HepG2 (cell line): ENCODE data around the gene HACL1. TPM values are rescaled to one million over a fixed set of nuclear protein-coding genes. Genes with fewer than 3 reads are reported as not detected.

Source experiments
- ATAC-seq: fragments of 200-7000 bp; cut with Tn5 transposase; 3 replicates; pipeline ENCODE4 v1.9.1; 2020; ENCODE audit warnings: mild to moderate bottlenecking, moderate library complexity
- BruUV-seq: library from RNA; stranded (reverse); fragments of 400-500 nt; replicated peaks from 2 replicates; lab custom pipeline; 2021; lab: Mats Ljungman, UMichigan
- CTCF ChIA-PET: fragments of 300-600 bp; formaldehyde crosslinking; extraction: SDS; loops from one replicate; lab custom pipeline; 2021; ENCODE audit warnings: low total read pairs, inconsistent platforms, low intra/inter-chr PET ratio; lab: Yijun Ruan, JAX
- POLR2A ChIA-PET: fragments of 350-600 bp; sonication (Branson Sonifier 250); formaldehyde crosslinking; loops from one replicate; lab custom pipeline; 2020; ENCODE audit warnings: antibody characterized with exemption, inconsistent platforms; lab: Yijun Ruan, JAX
- DNase-seq: peaks from one replicate; pipeline ENCODE4 v3.0.0-alpha.2; 2015; ENCODE audit warnings: low spot score
- FAIRE-seq: peaks from 3 replicates; lab custom pipeline; 2011; peaks lifted over from hg19 to GRCh38; lab: Jason Lieb, UNC
- H2AFZ ChIP-seq: one replicate; pipeline ENCODE4 v1.6.1; 2011; ENCODE audit warnings: low read length, inconsistent platforms
- H3K27ac ChIP-seq: fragments of 300-600 bp; 3 replicates; pipeline ENCODE4 v1.8.0; 2011; ENCODE audit warnings: mixed run types, mild to moderate bottlenecking, mixed read lengths, low read length, inconsistent platforms; ENCODE audit not compliant: insufficient read depth; ENCODE audit errors: extremely low read length
- H3K27me3 ChIP-seq, 2 experiments: fragments of 200-600 bp in 1 of 2; 2 replicates in 1 of 2; 3 replicates in 1 of 2; pipeline versions ENCODE4 v1.6.0 to v1.8.0; 2011; ENCODE audit warnings: low read length in 2 of 2, mild to moderate bottlenecking in 2 of 2, moderate library complexity in 2 of 2, inconsistent platforms in 1 of 2; ENCODE audit not compliant: insufficient read depth in 2 of 2, control insufficient read depth in 1 of 2
- H3K36me3 ChIP-seq, 2 experiments: fragments of 200-600 bp in 1 of 2; replicated peaks in 1 of 2; 2 replicates in 1 of 2; 3 replicates in 1 of 2; pipeline versions ENCODE4 v1.5.1 to v1.8.0; 2011; ENCODE audit warnings: low read length in 2 of 2, inconsistent platforms in 1 of 2; ENCODE audit not compliant: insufficient read depth in 2 of 2, control insufficient read depth in 1 of 2
- H3K4me1 ChIP-seq: 2 replicates; pipeline ENCODE4 v1.5.1; 2012; ENCODE audit warnings: low read length, inconsistent platforms; ENCODE audit not compliant: insufficient read depth
- H3K4me2 ChIP-seq: 2 replicates; pipeline ENCODE4 v1.6.0; 2011; ENCODE audit warnings: low read depth, low read length, inconsistent platforms
- H3K4me3 ChIP-seq, 3 experiments: fragments of 200-600 bp in 1 of 3; sonication (generic), shearing (Covaris generic) in 1 of 3; replicated peaks in 1 of 3; 2 replicates each; pipeline ENCODE4 v1.5.1; 2011 to 2016; ENCODE audit warnings: low read length in 3 of 3, inconsistent platforms in 2 of 3, low read depth in 2 of 3, mild to moderate bottlenecking in 2 of 3, control low read depth in 1 of 3, mixed read lengths in 1 of 3; ENCODE audit not compliant: insufficient read depth in 1 of 3
- H3K79me2 ChIP-seq: one replicate; pipeline ENCODE4 v1.6.1; 2011; ENCODE audit warnings: low read length, inconsistent platforms; ENCODE audit not compliant: insufficient read depth
- H3K9ac ChIP-seq: 2 replicates; pipeline ENCODE4 v1.6.0; 2011; ENCODE audit warnings: mild to moderate bottlenecking, low read depth, low read length, inconsistent platforms; ENCODE audit not compliant: insufficient read depth
- H3K9me3 ChIP-seq: 2 replicates; pipeline ENCODE4 v1.5.1; 2012; ENCODE audit warnings: mild to moderate bottlenecking, low read length
- H4K20me1 ChIP-seq: 2 replicates; pipeline ENCODE4 v1.6.0; 2011; ENCODE audit warnings: inconsistent platforms, mild to moderate bottlenecking, low read length, moderate library complexity; ENCODE audit not compliant: insufficient read depth
- FOXM1 ChIP-seq: sonication (generic); formaldehyde crosslinking; IDR thresholded peaks from 2 replicates; pipeline ENCODE4 v1.5.0; 2020; ENCODE audit warnings: missing genetic modification reagents
- HIVEP1 ChIP-seq: sonication (generic); formaldehyde crosslinking; IDR thresholded peaks from 2 replicates; pipeline ENCODE4 v1.4.0; 2020; ENCODE audit warnings: mild to moderate bottlenecking, missing genetic modification reagents
- KLF13 ChIP-seq: sonication (generic); formaldehyde crosslinking; IDR thresholded peaks from 2 replicates; pipeline ENCODE4 v1.4.0; 2020; ENCODE audit warnings: mild to moderate bottlenecking, missing genetic modification reagents
- KMT2B ChIP-seq: IDR thresholded peaks from 2 replicates; pipeline ENCODE4 v1.6.1; 2016; ENCODE audit warnings: missing genetic modification reagents, missing compliant biosample characterization
- LRRFIP1 ChIP-seq: sonication (generic); formaldehyde crosslinking; conservative IDR thresholded peaks from 2 replicates; pipeline ENCODE4 v1.4.0; 2020; ENCODE audit warnings: missing genetic modification reagents
- MAFF ChIP-seq: IDR thresholded peaks from 2 replicates; pipeline ENCODE4 v1.6.1; 2011; ENCODE audit warnings: low read depth, low read length, improper control_type of control experiment
- MAFK ChIP-seq, 2 experiments: IDR thresholded peaks in 1 of 2; conservative IDR thresholded peaks in 1 of 2; 2 replicates each; pipeline ENCODE4 v1.6.1; 2011; ENCODE audit warnings: improper control_type of control experiment in 2 of 2, low read length in 2 of 2
- MTERF4 ChIP-seq: sonication (generic); formaldehyde crosslinking; IDR thresholded peaks from 2 replicates; pipeline ENCODE4 v1.8.0; 2023; ENCODE audit warnings: mild to moderate bottlenecking, missing genetic modification reagents
- ONECUT2 ChIP-seq: sonication (generic); formaldehyde crosslinking; IDR thresholded peaks from 2 replicates; pipeline ENCODE4 v1.4.0; 2020; ENCODE audit warnings: missing genetic modification reagents
- STAG1 ChIP-seq: sonication (generic); formaldehyde crosslinking; IDR thresholded peaks from 2 replicates; pipeline ENCODE4 v1.4.0; 2020; ENCODE audit warnings: missing genetic modification reagents
- USF2 ChIP-seq, 2 experiments: sonication (generic) in 1 of 2; formaldehyde crosslinking in 1 of 2; IDR thresholded peaks; 2 replicates each; pipeline versions ENCODE4 v1.5.1 to v1.6.1; 2011 to 2020; ENCODE audit warnings: borderline replicate concordance in 1 of 2, low read depth in 1 of 2, low read length in 1 of 2, mild to moderate bottlenecking in 1 of 2, missing genetic modification reagents in 1 of 2, moderate library complexity in 1 of 2
- ZNF263 ChIP-seq: sonication (generic); formaldehyde crosslinking; IDR thresholded peaks from 2 replicates; pipeline ENCODE4 v1.4.0; 2020; ENCODE audit warnings: missing genetic modification reagents
- ZNF3 ChIP-seq: IDR thresholded peaks from 2 replicates; pipeline ENCODE4 v1.7.0; 2017; ENCODE audit warnings: inconsistent platforms
- ZNF512B ChIP-seq: sonication (generic); formaldehyde crosslinking; IDR thresholded peaks from 2 replicates; pipeline ENCODE4 v1.5.1; 2020; ENCODE audit warnings: missing genetic modification reagents, mild to moderate bottlenecking, borderline replicate concordance
- ZNF567 ChIP-seq: sonication (generic); formaldehyde crosslinking; IDR thresholded peaks from 2 replicates; pipeline ENCODE4 v1.8.1; 2023; ENCODE audit warnings: mild to moderate bottlenecking, missing genetic modification reagents, borderline replicate concordance
- WGBS: methylation state at CpG from one replicate; pipeline ENCODE4 v1.1.6; 2017; ENCODE audit warnings: low lambda C conversion rate; 5-methylcytosine and 5-hydroxymethylcytosine counted together
- in situ Hi-C: cut with HindIII; loops from 2 replicates; pipeline ENCODE4 v1.10.0; 2017; ENCODE audit warnings: low pct_unique_long_range_greater_than_20kb; ENCODE audit not compliant: extremely low pct_ligation_motif_present
- intact Hi-C: fragments of 100-400 bp; cut with micrococcal nuclease; formaldehyde crosslinking; loops from one replicate; pipeline ENCODE4 v1.10.0; 2022; ENCODE audit not compliant: unreplicated experiment
- polyA plus RNA-seq, 8 experiments: library from polyadenylated mRNA; depleted of rRNA in 3 of 8; stranded (reverse) in 7 of 8; unstranded in 1 of 8; fragments of >200 nt; fragmentation: Illumina TruSeq in 4 of 8; extraction: Trizol in 4 of 8; gene quantifications; 2 replicates each; pipeline versions ENCODE4 v1.2.1 to v1.2.3, GENCODE V29; 2011 to 2016; ENCODE audit warnings: low read depth in 4 of 8, missing spikeins in 1 of 8, mixed read lengths in 1 of 8; ENCODE audit not compliant: insufficient read depth in 1 of 8
- total RNA-seq, 5 experiments: library from RNA; depleted of rRNA; stranded (reverse); fragments of >200 nt; fragmentation: Illumina TruSeq; extraction: Trizol; gene quantifications; 2 replicates each; pipeline ENCODE4 v1.2.3, GENCODE V29; 2016; ENCODE audit warnings: low read depth in 1 of 5

HACL1 gene
- total and polyA plus RNA-seq, 2 of the 13 experiments (the other 11 are each of a cell fraction or from before 2014, with no cell fraction given), result 22.1 to 25.7 TPM

GRCh38 chr3:15581471-15582394 lies 19.6 kb downstream of the HACL1 start:
- Histone ChIP-seq H3K4me1 (no peaks in the 10 kb centered on the region), H3K27me3 (no peaks in the 10 kb centered on the region), H3K79me2 (no peaks in the 10 kb centered on the region), H4K20me1 (no peaks in the 10 kb centered on the region), H3K4me3 (no peak overlapping the region), H3K4me2 (no peak overlapping the region), H3K36me3 (peaks cover 3 to 42% of the 10 kb centered on the region in 2 experiments; a peak in 4 of 5 replicates), H2AFZ (no peak overlapping the region), H3K9me3 (no peaks in the 10 kb centered on the region), H3K9ac (no peak overlapping the region), H3K27ac (no peak overlapping the region)
- ATAC-seq (no peak), DNase-seq (no peak), FAIRE-seq (no peak)
- POLR2A ChIA-PET, result no interaction called here
- intact Hi-C loops, result no loop called here
- in situ Hi-C loops, result no loop called here
- CTCF ChIA-PET, result no interaction called here
- 98% methylated on average over 3 of the region's 3 CpGs for WGBS
- no TSS peak for BruUV-seq
- peak; percentile 62 to 77 for TF ChIP-seq MAFK (conservative IDR thresholded peaks at IDR 0.05 in 1 of 2, IDR thresholded peaks at IDR 0.05 in 1 of 2; ENCODE audit: low read length in 2 of 2)
- TF ChIP-seq HIVEP1 (CRISPR knock-in tag), result no peak
- peak; percentile 61; the same call in 1 of the 2 replicates for TF ChIP-seq MAFF
- no peak for TF ChIP-seq ZNF512B
- TF ChIP-seq KLF13 (CRISPR knock-in tag), result no peak
- TF ChIP-seq ZNF263 (CRISPR knock-in tag), result no peak
- no peak for TF ChIP-seq ONECUT2
- TF ChIP-seq MTERF4 (CRISPR knock-in tag), result no peak
- TF ChIP-seq LRRFIP1 (CRISPR knock-in tag), result no peak
- no peak for TF ChIP-seq USF2 (IDR thresholded peaks at IDR 0.05; ENCODE audit: low read depth, low read length)
- TF ChIP-seq USF2 (CRISPR knock-in tag; IDR thresholded peaks at IDR 0.05; ENCODE audit: borderline replicate concordance), result no peak
- no peak for TF ChIP-seq FOXM1
- no peak for TF ChIP-seq STAG1 (CRISPR knock-in tag)
- TF ChIP-seq ZNF567 (CRISPR knock-in tag), result no peak
- TF ChIP-seq ZNF3 (CRISPR knock-in tag), result no peak
- no peak for TF ChIP-seq KMT2B (CRISPR knock-in tag)
